ENCODE results near the gene TMEM30A.

DNA sequence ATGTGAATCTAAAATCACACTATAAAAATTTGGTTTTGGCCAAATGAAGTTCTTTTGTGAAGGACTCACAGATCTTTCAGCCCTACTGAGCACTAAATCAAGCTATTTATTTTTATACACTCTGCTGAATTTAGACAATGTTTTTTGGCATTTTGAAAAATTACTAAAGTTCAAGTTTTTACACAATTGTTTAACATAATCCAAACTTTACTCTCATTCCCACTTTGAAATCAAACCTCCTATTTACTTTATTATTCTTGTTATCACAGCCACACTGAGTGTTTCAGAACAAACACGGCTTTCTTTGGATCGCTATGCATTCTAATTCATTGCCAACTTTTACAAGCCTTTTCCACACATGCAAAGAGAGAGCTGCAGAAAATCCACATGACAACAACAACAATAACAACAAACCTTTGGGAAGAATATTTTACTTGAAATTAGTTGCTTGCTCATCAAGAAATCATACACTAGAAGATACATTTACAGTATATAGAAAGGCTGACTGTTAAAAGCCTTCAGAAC lies 49.1 kb upstream of the TMEM30A start:
- TF ChIP-seq EP300 (IDR thresholded peaks at IDR 0.05; ENCODE audit: low read depth) (no peak), POLR2A (IDR thresholded peaks at IDR 0.05) (no peak), POLR2AphosphoS5 (IDR thresholded peaks at IDR 0.05) (no peak)
- TF ChIP-seq, protein P1, sequence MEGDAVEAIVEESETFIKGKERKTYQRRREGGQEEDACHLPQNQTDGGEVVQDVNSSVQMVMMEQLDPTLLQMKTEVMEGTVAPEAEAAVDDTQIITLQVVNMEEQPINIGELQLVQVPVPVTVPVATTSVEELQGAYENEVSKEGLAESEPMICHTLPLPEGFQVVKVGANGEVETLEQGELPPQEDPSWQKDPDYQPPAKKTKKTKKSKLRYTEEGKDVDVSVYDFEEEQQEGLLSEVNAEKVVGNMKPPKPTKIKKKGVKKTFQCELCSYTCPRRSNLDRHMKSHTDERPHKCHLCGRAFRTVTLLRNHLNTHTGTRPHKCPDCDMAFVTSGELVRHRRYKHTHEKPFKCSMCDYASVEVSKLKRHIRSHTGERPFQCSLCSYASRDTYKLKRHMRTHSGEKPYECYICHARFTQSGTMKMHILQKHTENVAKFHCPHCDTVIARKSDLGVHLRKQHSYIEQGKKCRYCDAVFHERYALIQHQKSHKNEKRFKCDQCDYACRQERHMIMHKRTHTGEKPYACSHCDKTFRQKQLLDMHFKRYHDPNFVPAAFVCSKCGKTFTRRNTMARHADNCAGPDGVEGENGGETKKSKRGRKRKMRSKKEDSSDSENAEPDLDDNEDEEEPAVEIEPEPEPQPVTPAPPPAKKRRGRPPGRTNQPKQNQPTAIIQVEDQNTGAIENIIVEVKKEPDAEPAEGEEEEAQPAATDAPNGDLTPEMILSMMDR (IDR thresholded peaks at IDR 0.05), result no peak
